Type B pancreatic cell (in vitro differentiated cells): Measurements from ENCODE around the gene CMPK1. TPM values are rescaled to one million over a fixed set of nuclear protein-coding genes. Genes with fewer than 3 reads are reported as not detected.
"Not testable (repeated sequence)": the region's sequence is repeated elsewhere in the genome, so short reads cannot be mapped to it uniquely, and the experiment has no call there.

ENCODE experiments used
- DNase-seq: peaks from one replicate; pipeline ENCODE4 v3.0.0; 2021; ENCODE audit warnings: mixed read lengths; ENCODE audit not compliant: unreplicated experiment; ENCODE audit errors: extremely low spot score
- H3K27ac Mint-ChIP-seq: 2 replicates; pipeline ENCODE4 v1.8.0; 2021; ENCODE audit warnings: mild to moderate bottlenecking, mixed read lengths
- H3K27me3 Mint-ChIP-seq: 2 replicates; pipeline ENCODE4 v1.8.0; 2021; ENCODE audit warnings: mixed read lengths
- H3K36me3 Mint-ChIP-seq: 2 replicates; pipeline ENCODE4 v1.8.0; 2021; ENCODE audit warnings: mixed read lengths
- H3K4me1 Mint-ChIP-seq: one replicate; pipeline ENCODE4 v1.8.0; 2021; ENCODE audit warnings: mixed read lengths; ENCODE audit not compliant: unreplicated experiment
- H3K4me3 Mint-ChIP-seq: 2 replicates; pipeline ENCODE4 v1.8.0; 2021; ENCODE audit warnings: mild to moderate bottlenecking, mixed read lengths
- H3K9me3 Mint-ChIP-seq: 2 replicates; pipeline ENCODE4 v1.8.0; 2021; ENCODE audit warnings: mixed read lengths
- CTCF ChIP-seq: fragments of 200-600 bp; sonication (generic); conservative IDR thresholded peaks from 2 replicates; pipeline ENCODE4 v1.5.0; 2021; ENCODE audit warnings: antibody characterized with exemption, mild to moderate bottlenecking
- total RNA-seq: library from RNA; stranded (reverse); gene quantifications from 2 replicates; pipeline ENCODE4 v1.2.1, GENCODE V29; 2021; ENCODE audit warnings: low replicate concordance

CMPK1 gene
- total RNA-seq, 1 donor from 2014 or later: 53.2 TPM

DNA sequence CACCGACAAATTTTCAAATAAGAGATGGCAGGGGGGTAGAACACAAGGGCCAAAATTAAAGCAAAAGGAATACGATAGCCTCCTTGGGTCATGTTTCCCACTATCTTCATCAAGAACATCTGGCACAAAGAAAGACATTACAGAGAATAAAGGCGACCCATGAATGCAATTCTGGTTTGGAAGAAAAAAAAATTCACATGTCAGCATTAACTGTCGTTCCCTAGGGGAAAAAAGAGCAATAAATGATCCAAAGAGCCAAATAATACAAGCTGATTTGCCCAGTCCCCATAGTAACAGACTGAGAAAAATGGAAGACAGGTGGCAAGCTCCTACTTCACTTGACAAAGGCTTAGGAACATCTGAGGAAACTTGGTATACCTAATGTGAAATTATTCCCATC lies 24.2 kb upstream of the CMPK1 start:
- no peak overlapping the region for H3K4me3 Mint-ChIP-seq
- TF ChIP-seq CTCF: no peak
- H3K4me1 Mint-ChIP-seq: peaks cover 9% of the 10 kb centered on the region
- no peak overlapping the region for H3K27ac Mint-ChIP-seq
- no peak for DNase-seq
- no peaks in the 10 kb centered on the region for H3K9me3 Mint-ChIP-seq
- H3K27me3 Mint-ChIP-seq: peaks cover 3% of the 10 kb centered on the region
- H3K36me3 Mint-ChIP-seq: peaks cover 6% of the 10 kb centered on the region

GRCh38 chr1:47313915-47314664 lies 19.5 kb upstream of the CMPK1 start, which contains the start of gene STIL:
TSS of gene STIL (minus strand) at chr1:47314147. CDS start at chr1:47310319, 3,828 bp downstream.
- peak; percentile 99 for DNase-seq
- peak within 1 kb of the TSS; percentile 98 for H3K27ac Mint-ChIP-seq
- peak within 1 kb of the TSS; percentile 92 for H3K4me3 Mint-ChIP-seq
- no peaks in the 10 kb centered on the region for H3K36me3 Mint-ChIP-seq
- peaks cover 3% of the 10 kb centered on the region for H3K27me3 Mint-ChIP-seq
- no peaks in the 10 kb centered on the region for H3K9me3 Mint-ChIP-seq
- no peak for TF ChIP-seq CTCF
- peaks cover 9% of the 10 kb centered on the region for H3K4me1 Mint-ChIP-seq

DNA sequence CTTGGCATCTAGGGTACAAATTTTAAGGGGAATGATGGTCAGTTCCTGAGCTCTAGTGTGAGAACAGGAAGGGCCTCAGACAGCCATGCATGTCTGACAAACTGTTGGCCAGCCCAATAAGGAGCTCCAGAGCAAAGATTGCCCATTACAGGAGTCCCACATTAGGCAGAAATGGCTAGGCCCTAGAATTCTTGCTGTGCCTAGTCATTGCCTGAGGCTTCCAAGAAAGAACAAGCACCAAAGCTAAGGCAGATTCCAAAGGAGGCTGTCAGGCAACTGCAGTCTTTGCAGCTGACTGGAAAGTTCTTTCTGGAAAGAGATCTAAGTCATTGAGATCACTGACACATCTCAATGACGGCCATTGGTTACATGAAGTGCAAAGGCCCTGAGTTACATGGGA lies 15.7 kb upstream of the CMPK1 start:
- Mint-ChIP-seq H3K36me3 (no peaks in the 10 kb centered on the region), H3K27ac (no peak overlapping the region), H3K4me3 (no peak overlapping the region)

GRCh38 chr1:47319968-47320367 lies 13.6 kb upstream of the CMPK1 start:
- not testable (repeated sequence) for H3K9me3 Mint-ChIP-seq, DNase-seq, H3K36me3 Mint-ChIP-seq, H3K27me3 Mint-ChIP-seq, H3K4me1 Mint-ChIP-seq, H3K27ac Mint-ChIP-seq, H3K4me3 Mint-ChIP-seq

More for the DNA sequence above, 15.7 kb upstream of the CMPK1 start:
- H3K4me1 Mint-ChIP-seq: peaks cover 6% of the 10 kb centered on the region
- TF ChIP-seq CTCF: no peak
- DNase-seq: no peak
- H3K27me3 Mint-ChIP-seq: peaks cover 3% of the 10 kb centered on the region
- no peaks in the 10 kb centered on the region for H3K9me3 Mint-ChIP-seq

DNA sequence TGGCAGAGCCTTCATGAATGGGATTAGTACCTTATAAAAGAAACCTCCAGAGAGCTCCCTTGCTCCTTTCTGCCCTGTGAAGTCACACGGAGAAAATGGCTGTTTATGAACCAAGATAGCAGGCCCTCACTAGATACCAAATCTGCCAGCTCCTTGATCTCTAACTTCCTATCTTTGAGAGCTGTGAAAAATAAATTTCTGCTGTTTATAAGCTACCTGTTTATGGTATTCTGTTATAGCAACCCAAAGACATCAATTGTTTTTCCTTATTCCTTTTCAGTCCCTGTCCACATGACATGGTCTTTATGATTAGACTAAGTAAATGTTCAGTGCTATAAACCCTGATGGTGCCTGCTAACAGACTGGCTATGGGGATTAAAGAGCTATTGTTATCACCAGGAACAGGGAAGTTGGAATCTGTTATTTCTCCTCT lies 10.0 kb upstream of the CMPK1 start:
- Mint-ChIP-seq H3K4me1 (peaks cover 4% of the 10 kb centered on the region), H3K27ac (peak overlapping the region; percentile 56), H3K4me3 (no peak overlapping the region)

More for the DNA sequence above, 10.0 kb upstream of the CMPK1 start:
- no peaks in the 10 kb centered on the region for H3K27me3 Mint-ChIP-seq
- no peak for DNase-seq
- H3K36me3 Mint-ChIP-seq: no peaks in the 10 kb centered on the region
- H3K9me3 Mint-ChIP-seq: peaks cover 4% of the 10 kb centered on the region
- no peak for TF ChIP-seq CTCF
